Mononuclear cell (primary cell): Measurements from ENCODE around the gene EAF2. TPM values are rescaled to one million over a fixed set of nuclear protein-coding genes. Genes with fewer than 3 reads are reported as not detected.

Experiments
- H3K27me3 ChIP-seq: 2 replicates; pipeline ENCODE4 v1.6.0; 2011; ENCODE audit warnings: low read length, control low read depth; ENCODE audit not compliant: insufficient read depth
- H3K4me1 ChIP-seq: 2 replicates; pipeline ENCODE4 v1.5.1; 2011; ENCODE audit warnings: mild to moderate bottlenecking, low read length, control low read depth; ENCODE audit not compliant: insufficient read depth
- H3K4me3 ChIP-seq: 2 replicates; pipeline ENCODE4 v1.5.1; 2011; ENCODE audit warnings: mild to moderate bottlenecking, low read length, moderate library complexity
- H3K9me3 ChIP-seq: 2 replicates; pipeline ENCODE4 v1.5.1; 2011; ENCODE audit warnings: low read depth, mild to moderate bottlenecking, control low read depth, low read length
- total RNA-seq: library from RNA; depleted of rRNA; stranded (reverse); fragments of >200 nt; gene quantifications from one replicate; pipeline ENCODE4 v1.2.3, GENCODE V29; 2012

Gene EAF2
- total RNA-seq, 1 donor = 13.4 TPM

GRCh38 chr3:121895121-121895520 is 60.1 kb downstream of the EAF2 start:
- H3K4me3 ChIP-seq = no peak overlapping the region

GRCh38 chr3:121895736-121896135 is 60.7 kb downstream of the EAF2 start:
- no peak overlapping the region for H3K4me3 ChIP-seq
- no peaks in the 10 kb centered on the region for H3K27me3 ChIP-seq
- no peaks in the 10 kb centered on the region for H3K4me1 ChIP-seq
- no peaks in the 10 kb centered on the region for H3K9me3 ChIP-seq

More at GRCh38 chr3:121895121-121895520, 60.1 kb downstream of the EAF2 start:
- H3K4me1 ChIP-seq = no peaks in the 10 kb centered on the region
- H3K9me3 ChIP-seq = no peaks in the 10 kb centered on the region
- no peaks in the 10 kb centered on the region for H3K27me3 ChIP-seq

GRCh38 chr3:121896823-121897222 is 61.8 kb downstream of the EAF2 start:
- no peaks in the 10 kb centered on the region for H3K27me3 ChIP-seq
- no peaks in the 10 kb centered on the region for H3K4me1 ChIP-seq
- H3K9me3 ChIP-seq = no peaks in the 10 kb centered on the region
- no peak overlapping the region for H3K4me3 ChIP-seq

- no peak overlapping the region for H3K4me3 ChIP-seq
- H3K9me3 ChIP-seq = no peaks in the 10 kb centered on the region
- no peaks in the 10 kb centered on the region for H3K4me1 ChIP-seq
- no peaks in the 10 kb centered on the region for H3K27me3 ChIP-seq
These were observed 62.3 kb downstream of the EAF2 start for GRCh38 chr3:121897296-121897695.

- peaks cover 13% of the 10 kb centered on the region for H3K4me1 ChIP-seq
- H3K4me3 ChIP-seq = no peak overlapping the region
- H3K27me3 ChIP-seq = no peaks in the 10 kb centered on the region
- H3K9me3 ChIP-seq = no peaks in the 10 kb centered on the region
These were observed 78.4 kb downstream of the EAF2 start for GRCh38 chr3:121913305-121913990.

GRCh38 chr3:121914081-121914998 is 79.3 kb downstream of the EAF2 start:
- Histone ChIP-seq H3K4me3 (no peak overlapping the region), H3K4me1 (peaks cover 13% of the 10 kb centered on the region), H3K27me3 (no peaks in the 10 kb centered on the region), H3K9me3 (no peaks in the 10 kb centered on the region)

GRCh38 chr3:121916189-121916588 is 81.2 kb downstream of the EAF2 start:
- no peaks in the 10 kb centered on the region for H3K9me3 ChIP-seq

GRCh38 chr3:121918779-121919483 is 83.9 kb downstream of the EAF2 start:
- no peak overlapping the region for H3K4me3 ChIP-seq
- H3K9me3 ChIP-seq = no peaks in the 10 kb centered on the region
- peaks cover under 1% of the 10 kb centered on the region for H3K4me1 ChIP-seq
- no peaks in the 10 kb centered on the region for H3K27me3 ChIP-seq

More at GRCh38 chr3:121916189-121916588, 81.2 kb downstream of the EAF2 start:
- Histone ChIP-seq H3K27me3 (no peaks in the 10 kb centered on the region), H3K4me1 (peaks cover 13% of the 10 kb centered on the region), H3K4me3 (no peak overlapping the region)

- Histone ChIP-seq H3K9me3 (no peaks in the 10 kb centered on the region), H3K27me3 (no peaks in the 10 kb centered on the region), H3K4me1 (no peaks in the 10 kb centered on the region), H3K4me3 (no peak overlapping the region)
These were observed 89.7 kb downstream of the EAF2 start for GRCh38 chr3:121924734-121925133.

GRCh38 chr3:121926380-121926779 is 91.4 kb downstream of the EAF2 start:
- Histone ChIP-seq H3K4me1 (no peaks in the 10 kb centered on the region), H3K9me3 (no peaks in the 10 kb centered on the region), H3K27me3 (no peaks in the 10 kb centered on the region), H3K4me3 (no peak overlapping the region)

Other genes starting within 250 kb of the EAF2 start
- gene FBXO40, start 241.8 kb upstream of the EAF2 start, total RNA-seq = under 0.01 TPM
- 113 TPM for gene HCLS1, start 174.3 kb upstream of the EAF2 start, total RNA-seq
- 36.3 TPM for gene GOLGB1, start 85.5 kb upstream of the EAF2 start, total RNA-seq
- 58.9 TPM for gene IQCB1, start 149 bp upstream of the EAF2 start, total RNA-seq
- 2.1 TPM for gene SLC15A2, start 59.2 kb downstream of the EAF2 start, total RNA-seq
- 0.21 TPM for gene ILDR1, start 187.0 kb downstream of the EAF2 start, total RNA-seq
- 50.1 TPM for gene CD86, start 220.2 kb downstream of the EAF2 start, total RNA-seq